Activated B cell treated with CpG ODN at 0.5 μM for 24 hours (primary cell): ENCODE results near the gene GALNTL6. TPM values are rescaled to one million over a fixed set of nuclear protein-coding genes. Genes with fewer than 3 reads are reported as not detected.
"Not testable (repeated sequence)": the region's sequence is repeated elsewhere in the genome, so short reads cannot be mapped to it uniquely, and the experiment has no call there.

Experiments
- ATAC-seq: fragments of 200-7000 bp; cut with Tn5 transposase; one replicate; pipeline ENCODE4 v1.10.0; 2021; ENCODE audit warnings: low read depth, mild to moderate bottlenecking, moderate library complexity
- CTCF ChIA-PET: fragments of 350-600 bp; sonication (Branson Sonifier 250); formaldehyde crosslinking; loops from one replicate; lab custom pipeline; 2021; ENCODE audit warnings: antibody characterized with exemption; lab: Charles Lee
- POLR2A ChIA-PET: fragments of 350-600 bp; sonication (Branson Sonifier 250); formaldehyde crosslinking; loops from one replicate; lab custom pipeline; 2021; ENCODE audit warnings: antibody characterized with exemption; lab: Charles Lee
- DNase-seq: peaks from one replicate; pipeline ENCODE4 v3.0.0; 2022
- H3K27ac Mint-ChIP-seq: one replicate; pipeline ENCODE4 v1.8.0; 2020; ENCODE audit warnings: mixed read lengths
- H3K27me3 Mint-ChIP-seq: one replicate; pipeline ENCODE4 v1.8.0; 2021; ENCODE audit warnings: mixed read lengths
- H3K36me3 Mint-ChIP-seq: one replicate; pipeline ENCODE4 v1.8.0; 2021; ENCODE audit warnings: low read depth, mixed read lengths
- H3K4me1 Mint-ChIP-seq: one replicate; pipeline ENCODE4 v1.8.0; 2021; ENCODE audit warnings: mixed read lengths
- H3K4me3 Mint-ChIP-seq: one replicate; pipeline ENCODE4 v1.8.0; 2020; ENCODE audit warnings: mild to moderate bottlenecking, mixed read lengths
- H3K9me3 Mint-ChIP-seq: one replicate; pipeline ENCODE4 v1.8.0; 2020; ENCODE audit warnings: mixed read lengths
- CTCF ChIP-seq: fragments of 200-600 bp; IDR thresholded peaks from one replicate; pipeline ENCODE4 v1.8.0; 2022; ENCODE audit warnings: antibody characterized with exemption, mild to moderate bottlenecking
- intact Hi-C: fragments of 100-400 bp; cut with micrococcal nuclease; formaldehyde crosslinking; loops from one replicate; pipeline ENCODE4 v1.15.1; 2024
- total RNA-seq: library from RNA; stranded (reverse); gene quantifications from 2 replicates; pipeline ENCODE4 v1.2.3, GENCODE V29; 2022

GALNTL6 gene
- total RNA-seq, 1 donor from 2014 or later: 0.20 TPM

DNA sequence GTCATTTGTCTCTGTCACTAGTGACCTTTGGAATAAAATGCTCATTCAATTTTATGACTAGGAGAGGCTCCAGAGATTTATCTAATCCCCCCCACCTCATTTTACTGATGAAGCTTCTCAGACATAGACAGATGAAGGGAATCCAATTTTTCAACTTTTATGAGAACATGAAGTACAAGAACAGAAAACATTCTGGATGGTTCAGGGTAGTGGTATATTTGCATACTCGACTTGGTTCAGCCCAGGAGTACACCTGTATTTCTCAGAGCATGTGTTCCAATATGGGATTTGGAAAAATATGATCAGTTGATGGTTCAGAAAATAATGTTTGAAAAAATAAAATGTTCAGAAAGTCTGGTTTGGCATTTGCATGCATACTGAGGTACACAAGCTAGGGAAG lies 1224.0 kb downstream of the GALNTL6 start:
- no peaks in the 10 kb centered on the region for H3K36me3 Mint-ChIP-seq
- ATAC-seq: no peak
- DNase-seq: no peak
- TF ChIP-seq CTCF: no peak
- H3K9me3 Mint-ChIP-seq: no peaks in the 10 kb centered on the region
- H3K4me3 Mint-ChIP-seq: no peak overlapping the region
- POLR2A ChIA-PET: no interaction called here
- no peaks in the 10 kb centered on the region for H3K4me1 Mint-ChIP-seq
- H3K27ac Mint-ChIP-seq: no peak overlapping the region
- peaks cover 4% of the 10 kb centered on the region for H3K27me3 Mint-ChIP-seq
- intact Hi-C loops: no loop called here
- CTCF ChIA-PET: no interaction called here

DNA sequence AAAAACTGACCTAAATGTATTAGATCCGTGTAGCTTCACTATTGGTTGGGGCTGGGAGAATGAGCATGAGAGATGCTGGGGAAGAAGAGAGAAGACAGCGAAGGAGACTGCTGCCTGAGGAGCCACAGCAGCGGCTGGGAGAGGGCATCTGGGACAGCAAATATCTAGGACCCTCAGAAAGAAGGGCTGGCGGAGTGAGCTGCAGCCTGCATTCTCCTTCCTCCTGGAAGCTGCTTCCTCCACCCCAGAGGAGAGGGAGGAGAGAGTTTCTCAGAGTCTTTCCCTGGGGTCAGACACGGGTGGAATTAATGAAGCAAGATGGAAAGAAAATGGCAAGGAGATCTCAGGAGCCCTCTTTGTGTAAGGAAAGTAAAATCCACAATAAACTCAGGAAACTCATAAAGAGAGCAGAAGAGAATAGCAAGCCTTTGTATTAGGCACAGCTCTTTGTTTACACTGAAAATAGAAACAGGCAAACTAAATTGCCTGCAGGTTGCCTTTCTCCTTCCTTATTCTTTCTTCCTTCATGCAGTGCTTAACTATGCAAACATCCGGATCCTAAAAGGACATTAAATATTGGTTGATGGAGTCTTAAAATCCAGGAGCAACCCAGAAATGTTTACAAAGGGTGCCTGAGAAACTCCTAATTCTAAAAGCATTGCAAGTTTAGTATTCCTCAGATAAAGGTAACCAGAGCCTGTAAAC lies 1225.1 kb downstream of the GALNTL6 start:
- peaks cover 4% of the 10 kb centered on the region for H3K27me3 Mint-ChIP-seq
- H3K9me3 Mint-ChIP-seq: peaks cover 4% of the 10 kb centered on the region
- ATAC-seq (no peak), DNase-seq (no peak)
- no peak for TF ChIP-seq CTCF
- H3K4me1 Mint-ChIP-seq: no peaks in the 10 kb centered on the region
- ChIA-PET CTCF (no interaction called here), POLR2A (no interaction called here)
- H3K36me3 Mint-ChIP-seq: no peaks in the 10 kb centered on the region
- H3K4me3 Mint-ChIP-seq: no peak overlapping the region
- intact Hi-C loops: no loop called here
- H3K27ac Mint-ChIP-seq: no peak overlapping the region

GRCh38 chr4:173039617-173040577 lies 1226.7 kb downstream of the GALNTL6 start:
- ChIA-PET POLR2A (no interaction called here), CTCF (no interaction called here)
- Mint-ChIP-seq H3K4me3 (no peak overlapping the region), H3K27ac (no peak overlapping the region), H3K36me3 (no peaks in the 10 kb centered on the region), H3K27me3 (peaks cover 12% of the 10 kb centered on the region), H3K9me3 (peaks cover 4% of the 10 kb centered on the region), H3K4me1 (no peaks in the 10 kb centered on the region)
- no peak for DNase-seq
- intact Hi-C loops: no loop called here
- no peak for TF ChIP-seq CTCF
- ATAC-seq: no peak

GRCh38 chr4:173041482-173041881 lies 1228.3 kb downstream of the GALNTL6 start:
- peaks cover 12% of the 10 kb centered on the region for H3K27me3 Mint-ChIP-seq
- DNase-seq (no peak), ATAC-seq (no peak)
- intact Hi-C loops: no loop called here
- H3K4me1 Mint-ChIP-seq: no peaks in the 10 kb centered on the region
- H3K27ac Mint-ChIP-seq: no peak overlapping the region
- TF ChIP-seq CTCF: no peak
- CTCF ChIA-PET: no interaction called here
- POLR2A ChIA-PET: no interaction called here
- H3K4me3 Mint-ChIP-seq: no peak overlapping the region
- no peaks in the 10 kb centered on the region for H3K36me3 Mint-ChIP-seq
- H3K9me3 Mint-ChIP-seq: peaks cover 4% of the 10 kb centered on the region

GRCh38 chr4:173042139-173042538 lies 1228.9 kb downstream of the GALNTL6 start:
- POLR2A ChIA-PET, intact Hi-C loops, H3K36me3 Mint-ChIP-seq: not testable (repeated sequence)

More at GRCh38 chr4:173042139-173042538, 1228.9 kb downstream of the GALNTL6 start:
- H3K9me3 Mint-ChIP-seq, CTCF ChIA-PET, ATAC-seq, H3K4me1 Mint-ChIP-seq, H3K4me3 Mint-ChIP-seq, DNase-seq, H3K27ac Mint-ChIP-seq: not testable (repeated sequence)
- peaks cover 12% of the 10 kb centered on the region for H3K27me3 Mint-ChIP-seq
